Measurements from ENCODE around the gene PRKAR2B.

DNA sequence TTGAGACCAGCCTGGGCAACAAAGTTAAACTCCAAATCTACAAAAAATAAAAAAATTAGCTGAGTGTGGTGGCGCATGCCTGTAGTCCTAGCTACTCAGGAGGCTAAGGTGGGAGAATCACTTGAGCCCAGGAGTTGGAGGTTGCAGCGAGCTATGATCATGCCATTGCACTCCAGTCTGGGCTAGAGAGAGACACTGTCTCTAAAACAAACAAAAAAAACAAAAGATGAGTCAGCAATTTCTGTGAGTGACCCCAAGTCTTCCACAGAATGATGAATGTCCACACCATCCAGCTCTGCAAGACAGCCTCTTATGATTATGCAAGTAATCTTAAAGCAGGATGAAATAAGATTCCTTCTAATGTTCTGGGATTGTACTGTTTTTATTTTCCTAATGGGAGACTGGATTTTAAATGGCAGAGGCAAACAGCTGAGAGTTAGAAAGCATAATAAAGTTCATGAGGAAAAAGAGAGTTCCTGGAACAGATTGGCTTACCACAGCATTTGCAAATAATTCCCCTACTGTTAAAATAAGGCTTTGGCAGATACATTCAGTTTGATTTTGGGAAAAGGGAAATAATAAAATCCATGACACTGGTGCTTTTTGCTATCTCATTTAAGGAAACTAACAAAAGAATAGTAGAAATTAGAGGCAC, 18.9 kb upstream of the PRKAR2B start:
- no peak for TF ChIP-seq CTCF (IDR thresholded peaks at IDR 0.05)
- TF ChIP-seq POLR2A (IDR thresholded peaks at IDR 0.05), result no peak

Data from Peyer's patch (tissue), 4 donors.